ENCODE data around the gene NLK.

DNA sequence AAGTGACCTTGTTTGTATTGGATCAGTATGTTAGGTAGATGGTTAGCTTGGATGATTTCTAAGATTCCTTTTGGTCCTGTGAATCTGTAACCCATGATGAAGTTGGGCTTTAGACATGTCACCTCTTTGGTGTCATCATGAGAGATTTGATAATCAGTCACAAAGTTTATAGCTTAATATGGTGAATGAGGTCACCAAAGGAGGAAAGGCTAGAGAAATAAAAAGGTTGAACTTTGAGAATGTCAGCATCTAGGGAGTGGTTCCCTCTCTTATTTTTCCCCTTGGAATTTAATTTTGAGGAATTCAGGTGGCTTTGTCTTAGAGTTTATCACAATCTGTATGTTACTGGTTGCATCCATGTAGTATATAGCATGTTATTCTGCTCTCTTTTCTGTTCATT is 45.3 kb downstream of the NLK start:
- TF ChIP-seq CTCF (IDR thresholded peaks at IDR 0.05): no peak
- TF ChIP-seq POLR2A (IDR thresholded peaks at IDR 0.05): no peak
